ENCODE measurements around the gene RSPO3.
A peak's percentile ranks its signal among the peaks of the same experiment; 100 is the strongest.

RSPO3 gene

DNA sequence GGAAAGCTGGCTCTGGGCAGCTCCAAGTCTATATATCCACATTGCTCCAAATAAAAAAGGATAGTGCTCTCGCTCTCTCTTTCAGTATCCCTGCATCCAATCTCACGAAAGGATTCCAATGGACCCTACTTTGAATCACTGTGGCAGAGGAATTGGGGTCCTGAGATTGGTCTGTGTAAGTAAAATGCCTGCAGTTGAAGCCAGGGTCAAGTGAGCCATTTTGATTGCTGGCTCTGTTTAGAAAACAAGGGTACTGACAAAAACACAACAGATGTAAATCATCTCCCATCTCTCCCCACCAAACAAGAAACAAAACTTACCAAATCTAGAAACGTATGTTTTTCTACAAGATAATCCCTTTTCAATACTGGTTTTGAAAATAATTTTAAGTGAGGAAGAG, 45.6 kb downstream of the RSPO3 start:
- DNase-seq: no peak

GRCh38 chr6:127164565-127164964, 46.1 kb downstream of the RSPO3 start:
- DNase-seq: no peak

DNA sequence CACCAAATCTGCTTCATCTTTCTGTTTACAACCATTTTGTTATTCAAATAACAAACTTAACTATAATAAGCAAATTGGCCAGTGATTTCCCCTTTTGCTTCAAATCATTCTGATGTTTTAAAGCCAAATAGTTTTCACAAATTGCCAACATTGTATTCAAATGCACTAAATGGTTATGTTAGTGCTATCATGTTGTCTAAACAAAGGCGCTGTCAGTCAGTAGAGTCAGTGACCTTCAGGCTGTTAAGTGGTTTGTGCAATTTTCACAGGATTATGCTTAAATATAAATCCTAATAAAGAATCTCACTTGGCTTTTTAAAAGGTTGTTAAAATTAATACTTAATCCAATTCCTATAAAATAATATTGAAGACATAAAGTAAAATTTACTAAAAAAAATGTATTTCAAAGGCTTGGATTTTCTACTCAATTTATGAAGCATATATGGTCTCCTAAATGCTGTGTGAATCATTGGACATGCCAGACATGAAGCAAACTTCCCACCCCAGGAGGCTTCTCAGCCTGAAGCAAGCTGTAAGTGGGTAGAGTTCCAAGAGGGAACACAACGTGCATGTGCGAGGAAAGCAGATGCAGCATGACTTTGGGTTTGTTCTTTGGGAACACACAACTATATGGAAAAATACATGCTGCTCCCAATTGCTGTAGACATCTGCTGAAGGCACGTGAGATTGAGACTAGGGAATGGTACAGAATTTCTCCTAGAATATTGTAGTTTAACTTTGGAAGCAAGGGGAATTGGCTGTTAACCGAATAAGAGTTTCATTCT, 54.9 kb downstream of the RSPO3 start:
- DNase-seq: peak; percentile 30

DNA sequence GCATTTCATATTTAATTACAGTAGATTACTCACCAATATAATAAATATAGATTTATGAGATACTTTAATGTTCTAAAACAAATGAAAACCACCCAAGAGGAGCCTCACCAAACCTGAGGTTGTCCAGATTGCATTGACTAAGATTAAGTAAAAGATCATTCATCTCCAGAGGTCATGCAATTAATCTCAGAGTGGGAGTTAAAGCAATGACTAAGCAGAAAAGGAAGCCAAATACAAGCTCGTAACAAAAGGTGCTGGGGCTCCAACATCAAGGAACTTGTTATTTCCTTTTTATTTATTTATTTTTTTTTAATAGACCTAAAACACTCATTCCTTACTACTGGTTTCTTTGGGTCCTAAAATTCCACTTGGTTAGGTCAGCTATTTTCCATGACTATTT, 57.7 kb downstream of the RSPO3 start:
- DNase-seq: peak; percentile 30

- peak; percentile 93 for DNase-seq
Measured at GRCh38 chr6:127177030-127177922, 58.8 kb downstream of the RSPO3 start.

- no peak for DNase-seq
Measured at GRCh38 chr6:127177923-127178231, 59.4 kb downstream of the RSPO3 start.

- DNase-seq: peak; percentile 88
Measured at GRCh38 chr6:127178746-127179145, 60.3 kb downstream of the RSPO3 start.

- peak; percentile 64 for DNase-seq
Measured at GRCh38 chr6:127180426-127180825, 62.0 kb downstream of the RSPO3 start.

DNA sequence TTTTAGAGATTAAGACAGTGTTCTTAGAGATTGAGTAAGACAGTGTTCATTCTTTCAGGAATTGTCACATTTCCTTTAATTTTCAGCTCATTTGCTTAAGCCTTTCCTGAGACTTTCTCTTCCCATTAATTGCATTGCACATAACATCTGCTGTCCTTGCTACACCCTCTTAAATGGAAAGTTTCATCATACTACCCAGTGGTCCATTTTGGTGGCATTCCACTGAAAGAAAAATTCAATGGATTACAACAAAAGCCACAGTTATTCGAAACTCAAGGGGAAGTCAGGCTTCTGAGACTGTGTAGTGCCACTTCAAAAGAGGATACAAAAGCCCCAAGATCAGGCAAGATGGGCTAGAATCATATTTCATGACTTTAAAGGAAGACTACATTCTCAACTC, 64.0 kb downstream of the RSPO3 start:
- DNase-seq: peak; percentile 88

GRCh38 chr6:127185437-127185995, 67.0 kb downstream of the RSPO3 start:
- DNase-seq: no peak

DNA sequence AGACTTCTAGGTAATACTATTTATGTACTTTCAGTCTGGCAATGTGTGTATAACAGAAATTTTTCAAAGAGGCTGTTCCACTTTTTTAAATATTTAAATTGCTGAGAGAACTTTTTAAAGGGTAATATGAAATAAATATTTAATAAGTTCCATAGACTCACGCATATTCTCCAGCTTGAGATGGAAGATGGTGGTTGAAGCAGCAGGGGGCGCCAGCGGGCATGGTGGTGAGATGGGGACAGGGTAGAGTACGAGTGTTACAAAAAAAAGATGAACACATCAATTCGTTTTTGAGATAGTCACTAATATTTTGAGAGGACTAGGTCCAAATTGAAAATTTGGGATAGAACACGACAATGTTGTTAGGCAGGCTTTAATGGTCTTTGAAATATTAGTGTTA, 68.4 kb downstream of the RSPO3 start:
- DNase-seq: no peak

- DNase-seq: no peak
Measured at GRCh38 chr6:127188744-127189143, 70.3 kb downstream of the RSPO3 start.

- peak; percentile 64 for DNase-seq
Measured at GRCh38 chr6:127190552-127190951, 72.1 kb downstream of the RSPO3 start.

- peak; percentile 88 for DNase-seq
Measured at GRCh38 chr6:127191716-127192115, 73.2 kb downstream of the RSPO3 start.

GRCh38 chr6:127192911-127193541, 74.6 kb downstream of the RSPO3 start:
- peak; percentile 34 for DNase-seq

GRCh38 chr6:127195833-127196232, 77.4 kb downstream of the RSPO3 start:
- DNase-seq: no peak

DNA sequence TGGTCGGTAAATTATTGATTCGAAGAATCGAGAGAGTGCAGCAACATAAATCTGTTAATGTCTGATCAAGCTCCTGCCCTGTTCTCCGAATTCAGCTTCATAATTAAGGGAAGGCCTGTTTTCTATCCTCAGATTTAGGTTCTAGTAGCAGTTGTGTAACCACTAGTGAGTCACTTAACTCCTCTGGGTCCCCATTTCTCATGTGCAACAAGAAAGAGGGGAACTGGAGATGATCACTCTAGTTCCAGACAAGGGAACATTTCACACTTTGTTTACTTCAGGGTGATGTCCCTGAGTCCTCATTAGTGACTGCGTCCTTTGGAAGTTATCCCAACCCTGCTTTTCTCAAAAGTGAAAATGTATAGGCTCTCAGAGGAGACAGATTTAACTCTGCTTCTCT, 80.1 kb downstream of the RSPO3 start:
- DNase-seq: no peak

- DNase-seq: no peak
Measured at GRCh38 chr6:127199470-127199869, 81.0 kb downstream of the RSPO3 start.

DNA sequence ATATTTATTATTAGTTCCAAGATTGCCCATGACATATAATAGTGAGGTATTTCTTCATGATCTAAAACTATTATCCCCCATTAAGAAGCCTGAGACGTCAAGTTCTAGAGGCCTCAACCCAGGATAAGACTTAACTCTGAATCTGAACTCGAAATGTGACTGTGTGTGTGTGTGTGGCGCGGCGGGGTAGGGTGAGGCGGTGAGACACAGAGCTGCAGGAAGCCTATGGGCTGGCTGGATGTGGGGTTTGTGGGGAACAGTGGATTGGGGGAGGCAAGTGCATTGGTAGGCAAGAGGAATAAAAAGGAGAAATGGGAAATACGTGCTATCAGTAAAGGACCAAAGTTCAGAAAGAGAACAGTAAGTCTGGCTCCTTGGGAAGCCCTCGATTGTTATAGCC, 81.6 kb downstream of the RSPO3 start:
- DNase-seq: no peak

- DNase-seq: peak; percentile 66
Measured at GRCh38 chr6:127201321-127201720, 82.8 kb downstream of the RSPO3 start.

DNA sequence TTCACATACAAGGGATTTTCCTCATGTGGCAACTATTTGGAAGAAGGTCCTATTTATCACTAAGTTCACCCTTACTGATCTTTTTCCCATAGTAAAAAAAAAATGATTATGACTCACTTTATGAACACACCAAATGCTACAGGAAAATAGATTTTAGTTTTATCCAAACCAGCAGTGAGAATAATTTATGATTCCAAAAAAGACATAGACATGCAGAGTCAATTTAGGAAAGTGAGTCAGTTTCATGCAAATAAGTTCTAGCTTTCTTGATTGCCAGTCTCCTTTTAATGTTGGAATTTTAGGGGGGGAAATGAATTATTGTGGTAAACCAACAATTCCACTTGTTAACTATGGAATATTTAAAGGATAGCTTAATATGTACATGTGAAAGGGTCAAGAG, 84.2 kb downstream of the RSPO3 start:
- DNase-seq: no peak

- DNase-seq: no peak
Measured at GRCh38 chr6:127204281-127204680, 85.8 kb downstream of the RSPO3 start.

- no peak for DNase-seq
Measured at GRCh38 chr6:127205036-127205435, 86.6 kb downstream of the RSPO3 start.
